ENCODE measurements around the gene ANGPTL7. TPM values are rescaled to one million over a fixed set of nuclear protein-coding genes. Genes with fewer than 3 reads are reported as not detected.
"Not testable (repeated sequence)": the region's sequence is repeated elsewhere in the genome, so short reads cannot be mapped to it uniquely, and the experiment has no call there.

ANGPTL7 gene
- total and polyA plus RNA-seq, 12 donors: 0.15 to 2.3 (median 0.81) TPM; not detected in 2

DNA sequence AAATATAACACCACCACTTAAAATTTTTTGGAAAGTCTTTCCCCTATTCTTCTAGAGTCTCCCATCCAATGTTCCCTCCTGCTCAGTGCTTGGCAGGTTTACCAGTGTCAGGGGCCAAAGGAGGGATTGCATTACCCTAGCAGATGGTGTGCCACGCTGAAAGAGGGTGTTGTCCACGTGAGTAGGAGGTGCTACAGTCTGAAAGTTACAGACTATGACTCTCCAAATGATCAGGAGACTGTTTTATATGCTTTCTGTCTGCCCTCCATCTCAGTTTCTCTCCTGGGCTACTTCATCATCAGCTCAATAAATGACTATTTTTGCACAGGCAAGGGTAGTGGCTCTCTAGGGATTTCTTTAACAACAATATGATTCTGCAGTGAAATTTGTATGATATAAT, 31.3 kb upstream of the ANGPTL7 start:
- peaks cover 3 to 32% (median 21%) of the 10 kb centered on the region in 9 donors for H3K4me1 ChIP-seq
- H3K36me3 ChIP-seq: peaks cover 0 to 58% (median 21%) of the 10 kb centered on the region in 9 donors
- H3K4me3 ChIP-seq: no peak overlapping the region
- no peaks in the 10 kb centered on the region for H3K27me3 ChIP-seq
- TF ChIP-seq, protein P1, sequence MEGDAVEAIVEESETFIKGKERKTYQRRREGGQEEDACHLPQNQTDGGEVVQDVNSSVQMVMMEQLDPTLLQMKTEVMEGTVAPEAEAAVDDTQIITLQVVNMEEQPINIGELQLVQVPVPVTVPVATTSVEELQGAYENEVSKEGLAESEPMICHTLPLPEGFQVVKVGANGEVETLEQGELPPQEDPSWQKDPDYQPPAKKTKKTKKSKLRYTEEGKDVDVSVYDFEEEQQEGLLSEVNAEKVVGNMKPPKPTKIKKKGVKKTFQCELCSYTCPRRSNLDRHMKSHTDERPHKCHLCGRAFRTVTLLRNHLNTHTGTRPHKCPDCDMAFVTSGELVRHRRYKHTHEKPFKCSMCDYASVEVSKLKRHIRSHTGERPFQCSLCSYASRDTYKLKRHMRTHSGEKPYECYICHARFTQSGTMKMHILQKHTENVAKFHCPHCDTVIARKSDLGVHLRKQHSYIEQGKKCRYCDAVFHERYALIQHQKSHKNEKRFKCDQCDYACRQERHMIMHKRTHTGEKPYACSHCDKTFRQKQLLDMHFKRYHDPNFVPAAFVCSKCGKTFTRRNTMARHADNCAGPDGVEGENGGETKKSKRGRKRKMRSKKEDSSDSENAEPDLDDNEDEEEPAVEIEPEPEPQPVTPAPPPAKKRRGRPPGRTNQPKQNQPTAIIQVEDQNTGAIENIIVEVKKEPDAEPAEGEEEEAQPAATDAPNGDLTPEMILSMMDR (IDR thresholded peaks at IDR 0.05): no peak
- H3K27ac ChIP-seq: peak overlapping the region in 8 of 10 donors; percentile 10 to 62 (median 44)
- H3K9me3 ChIP-seq: no peaks in the 10 kb centered on the region
- 11 to 21% methylated on average over 2 of the region's 2 CpGs for WGBS, 2 donors
- DNase-seq: peak in 1 of 2 donors; percentile 32
- peak in 7 of 8 donors; percentile 53 to 89 (median 79) for ATAC-seq
- intact Hi-C loops (cut with DNase I): no loop called here

DNA sequence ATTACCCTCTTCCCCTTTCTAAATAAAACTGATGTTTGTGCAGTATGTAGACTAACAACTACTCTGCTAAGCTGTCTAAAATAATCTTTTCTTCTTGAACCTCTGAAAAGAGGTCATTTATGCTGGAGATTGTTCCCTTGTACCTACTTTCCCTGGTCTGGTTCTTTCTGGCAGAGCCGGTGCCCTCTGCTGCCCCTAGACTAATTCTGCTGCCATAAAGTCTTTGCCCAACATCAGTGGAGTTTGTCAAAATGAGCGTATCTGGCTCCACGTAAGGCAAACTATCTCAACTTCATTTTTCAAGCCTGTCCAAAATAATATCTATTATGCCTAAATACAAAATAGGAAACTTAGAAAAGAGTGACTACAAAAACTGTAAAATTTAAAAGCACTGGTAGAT, 30.9 kb upstream of the ANGPTL7 start:
- H3K36me3 ChIP-seq: peaks cover 0 to 54% (median 21%) of the 10 kb centered on the region in 9 donors
- intact Hi-C loops (cut with DNase I): no loop called here
- peak in 4 of 8 donors; percentile 5 to 20 (median 16) for ATAC-seq

DNA sequence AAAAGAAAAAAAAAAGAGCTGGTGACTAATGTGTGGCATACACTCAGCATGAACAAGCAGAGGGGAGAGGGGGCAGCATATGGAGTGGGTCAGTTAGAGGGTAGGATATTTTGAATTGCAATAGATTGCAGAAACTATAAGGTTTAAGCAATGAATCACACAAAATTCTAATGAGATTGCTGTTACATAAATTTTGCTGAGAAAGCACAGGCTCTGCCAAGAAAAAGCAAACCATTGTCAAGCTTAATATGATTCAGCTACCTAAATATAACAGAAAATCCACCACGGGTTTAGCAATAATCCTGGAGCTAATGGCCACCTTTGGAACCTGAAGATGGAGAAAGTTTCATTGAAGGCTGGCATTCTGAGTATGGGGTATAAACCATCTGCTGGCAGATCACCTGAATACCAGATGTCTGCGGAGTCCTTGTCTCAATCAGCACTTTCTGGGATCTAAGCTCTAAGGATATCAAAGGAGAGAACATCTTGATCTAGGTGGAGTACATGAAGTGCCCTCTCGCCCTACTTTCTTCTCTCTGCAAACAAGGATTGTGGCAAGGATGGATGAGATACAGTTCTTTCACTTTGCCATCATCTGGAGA, 30.3 kb upstream of the ANGPTL7 start:
- peak in 1 of 8 donors; percentile 16 for ATAC-seq
- WGBS, 2 donors: 78 to 82% methylated on average over 3 of the region's 3 CpGs
- H3K9me3 ChIP-seq: no peaks in the 10 kb centered on the region
- no peak overlapping the region for H3K4me3 ChIP-seq
- H3K27me3 ChIP-seq: no peaks in the 10 kb centered on the region
- peak overlapping the region in 4 of 10 donors; percentile 29 to 62 (median 52) for H3K27ac ChIP-seq
- peaks cover 0 to 49% (median 21%) of the 10 kb centered on the region in 9 donors for H3K36me3 ChIP-seq
- H3K4me1 ChIP-seq: peaks cover 3 to 27% (median 21%) of the 10 kb centered on the region in 9 donors
- intact Hi-C loops (cut with DNase I): no loop called here
- no peak for DNase-seq
- TF ChIP-seq, protein P1 (IDR thresholded peaks at IDR 0.05): no peak

More for the DNA sequence above, 30.9 kb upstream of the ANGPTL7 start:
- H3K27ac ChIP-seq: peak overlapping the region in 8 of 10 donors; percentile 10 to 62 (median 44)
- WGBS, 2 donors: 86 to 95% methylated on average over 3 of the region's 3 CpGs
- no peaks in the 10 kb centered on the region for H3K9me3 ChIP-seq
- no peak for DNase-seq
- TF ChIP-seq, protein P1 (IDR thresholded peaks at IDR 0.05): no peak
- peaks cover 3 to 27% (median 21%) of the 10 kb centered on the region in 9 donors for H3K4me1 ChIP-seq
- no peak overlapping the region for H3K4me3 ChIP-seq
- no peaks in the 10 kb centered on the region for H3K27me3 ChIP-seq

DNA sequence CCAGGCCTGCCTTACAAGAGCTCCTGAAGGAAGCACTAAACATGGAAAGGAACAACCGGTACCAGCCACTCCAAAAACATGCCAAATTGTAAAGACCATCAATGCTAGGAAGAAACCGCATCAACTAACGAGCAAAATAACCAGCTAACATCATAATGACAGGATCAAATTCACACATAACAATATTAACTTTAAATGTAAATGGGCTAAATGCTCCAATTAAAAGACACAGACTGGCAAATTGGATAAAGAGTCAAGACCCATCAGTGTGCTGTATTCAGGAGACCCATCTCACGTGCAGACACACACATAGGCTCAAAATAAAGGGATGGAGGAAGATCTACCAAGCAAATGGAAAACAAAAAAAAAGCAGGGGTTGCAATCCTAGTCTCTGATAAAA, 26.4 kb upstream of the ANGPTL7 start:
- H3K27ac ChIP-seq; intact Hi-C loops (cut with DNase I); H3K27me3 ChIP-seq; DNase-seq; ATAC-seq; H3K4me3 ChIP-seq; H3K9me3 ChIP-seq: not testable (repeated sequence)
- peaks cover 0 to 33% (median 6%) of the 10 kb centered on the region in 9 donors for H3K36me3 ChIP-seq
- WGBS, 2 donors: 88 to 92% methylated on average over 4 of the region's 4 CpGs
- H3K4me1 ChIP-seq: peaks cover under 1 to 16% (median 12%) of the 10 kb centered on the region in 9 donors

DNA sequence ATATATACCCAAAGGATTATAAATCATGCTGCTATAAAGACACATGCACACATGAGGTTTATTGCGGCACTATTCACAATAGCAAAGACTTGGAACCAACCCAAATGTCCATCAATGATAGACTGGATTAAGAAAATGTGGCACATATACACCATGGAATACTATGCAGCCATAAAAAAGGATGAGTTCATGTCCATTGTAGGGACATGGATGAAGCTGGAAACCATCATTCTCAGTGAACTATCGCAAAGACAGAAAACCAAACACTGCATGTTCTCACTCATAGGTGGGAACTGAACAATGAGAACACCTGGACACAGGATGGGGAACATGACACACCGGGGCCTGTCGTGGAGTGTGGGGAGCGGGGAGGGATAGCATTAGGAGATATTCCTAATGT, 22.4 kb upstream of the ANGPTL7 start:
- H3K4me1 ChIP-seq; H3K4me3 ChIP-seq; H3K27me3 ChIP-seq; H3K9me3 ChIP-seq; intact Hi-C loops (cut with DNase I); DNase-seq; H3K27ac ChIP-seq; ATAC-seq: not testable (repeated sequence)
- WGBS, 2 donors: 99% methylated on average over 5 of the region's 5 CpGs
- peaks cover 0 to 39% (median 0%) of the 10 kb centered on the region in 9 donors for H3K36me3 ChIP-seq
